H9 (cell line): ENCODE results near the gene SLC16A11. TPM values are rescaled to one million over a fixed set of nuclear protein-coding genes. Genes with fewer than 3 reads are reported as not detected.

Source experiments
- DNase-seq: peaks from one replicate; pipeline ENCODE4 v3.0.0-alpha.2; 2017
- H2AFZ ChIP-seq: one replicate; pipeline ENCODE4 v1.6.1; 2013; ENCODE audit warnings: mild to moderate bottlenecking, low read length, control low read depth, moderate library complexity
- H2AK5ac ChIP-seq: 2 replicates; pipeline ENCODE4 v1.6.1; 2013; ENCODE audit warnings: low read length, control low read depth, mixed read lengths; ENCODE audit not compliant: insufficient read length
- H2BK120ac ChIP-seq: one replicate; pipeline ENCODE4 v1.6.1; 2013; ENCODE audit warnings: low read depth, mild to moderate bottlenecking, low read length, control low read depth, inconsistent platforms; ENCODE audit not compliant: poor library complexity, severe bottlenecking
- H2BK12ac ChIP-seq: 2 replicates; pipeline ENCODE4 v1.6.1; 2013; ENCODE audit warnings: low read length, control low read depth, mixed read lengths, low read depth; ENCODE audit not compliant: insufficient read length
- H2BK15ac ChIP-seq: 2 replicates; pipeline ENCODE4 v1.6.1; 2013; ENCODE audit warnings: low read depth, low read length, control low read depth
- H2BK20ac ChIP-seq: one replicate; pipeline ENCODE4 v1.6.1; 2013; ENCODE audit warnings: low read depth, mild to moderate bottlenecking, low read length, control low read depth, inconsistent platforms; ENCODE audit not compliant: poor library complexity, severe bottlenecking
- H2BK5ac ChIP-seq: 2 replicates; pipeline ENCODE4 v1.6.1; 2013; ENCODE audit warnings: low read length, control low read depth, mixed read lengths; ENCODE audit not compliant: insufficient read length
- H3K14ac ChIP-seq: 2 replicates; pipeline ENCODE4 v1.6.1; 2013; ENCODE audit warnings: low read length, control low read depth; ENCODE audit not compliant: insufficient read depth
- H3K18ac ChIP-seq: 2 replicates; pipeline ENCODE4 v1.6.1; 2013; ENCODE audit warnings: low read depth, mild to moderate bottlenecking, mixed read lengths, low read length, control low read depth; ENCODE audit not compliant: insufficient read length
- H3K23ac ChIP-seq: 2 replicates; pipeline ENCODE4 v1.6.1; 2013; ENCODE audit warnings: low read length, control low read depth, mixed read lengths, low read depth; ENCODE audit not compliant: insufficient read length
- H3K23me2 ChIP-seq: 2 replicates; pipeline ENCODE4 v1.6.1; 2013; ENCODE audit warnings: low read depth, mild to moderate bottlenecking, mixed read lengths, low read length, control low read depth; ENCODE audit not compliant: insufficient read length, poor library complexity, severe bottlenecking
- H3K27ac ChIP-seq: 2 replicates; pipeline ENCODE4 v1.5.1; 2013; ENCODE audit warnings: low read length, control low read depth, mixed read lengths, low read depth; ENCODE audit not compliant: insufficient read length
- H3K27me3 ChIP-seq: 2 replicates; pipeline ENCODE4 v1.6.1; 2013; ENCODE audit warnings: low read length, control low read depth, inconsistent platforms; ENCODE audit not compliant: insufficient read depth
- H3K4ac ChIP-seq: 2 replicates; pipeline ENCODE4 v1.6.1; 2013; ENCODE audit warnings: low read depth, mild to moderate bottlenecking, control low read depth, inconsistent platforms, low read length, moderate library complexity
- H3K4me1 ChIP-seq: 2 replicates; pipeline ENCODE4 v1.6.1; 2013; ENCODE audit warnings: low read length, control low read depth, inconsistent platforms; ENCODE audit not compliant: insufficient read depth
- H3K4me2 ChIP-seq: 2 replicates; pipeline ENCODE4 v1.6.1; 2013; ENCODE audit warnings: low read length, control low read depth, mixed read lengths; ENCODE audit not compliant: insufficient read length, insufficient read depth
- H3K56ac ChIP-seq: 2 replicates; pipeline ENCODE4 v1.6.1; 2013; ENCODE audit warnings: low read depth, mild to moderate bottlenecking, mixed read lengths, low read length, control low read depth; ENCODE audit not compliant: insufficient read length
- H3K79me1 ChIP-seq: 2 replicates; pipeline ENCODE4 v1.6.1; 2013; ENCODE audit warnings: low read depth, mild to moderate bottlenecking, moderate library complexity, low read length, control low read depth, inconsistent platforms; ENCODE audit not compliant: insufficient read depth, poor library complexity, severe bottlenecking
- H3K79me2 ChIP-seq: 2 replicates; pipeline ENCODE4 v1.6.1; 2013; ENCODE audit warnings: low read length, control low read depth, inconsistent platforms; ENCODE audit not compliant: insufficient read depth
- H3K9ac ChIP-seq: 2 replicates; pipeline ENCODE4 v1.6.1; 2013; ENCODE audit warnings: low read length, control low read depth, mixed read lengths; ENCODE audit not compliant: insufficient read length; ENCODE audit errors: extremely low read depth
- H3K9me3 ChIP-seq: one replicate; pipeline ENCODE4 v1.6.1; 2013; ENCODE audit warnings: low read depth, low read length, inconsistent platforms; ENCODE audit not compliant: control insufficient read depth
- H3T11ph ChIP-seq: one replicate; pipeline ENCODE4 v1.6.1; 2013; ENCODE audit warnings: mild to moderate bottlenecking, low read length, control low read depth, inconsistent platforms
- H4K20me1 ChIP-seq: one replicate; pipeline ENCODE4 v1.6.1; 2013; ENCODE audit not compliant: control insufficient read depth, insufficient read length, insufficient read depth
- H4K5ac ChIP-seq: 2 replicates; pipeline ENCODE4 v1.6.1; 2013; ENCODE audit warnings: low read depth, mild to moderate bottlenecking, mixed read lengths, low read length, control low read depth; ENCODE audit not compliant: insufficient read length
- H4K8ac ChIP-seq: replicated peaks from 2 replicates; pipeline ENCODE4 v1.6.1; 2013; ENCODE audit warnings: low read length, control low read depth, mixed read lengths, low read depth; ENCODE audit not compliant: insufficient read length
- H4K91ac ChIP-seq: 2 replicates; pipeline ENCODE4 v1.6.1; 2013; ENCODE audit warnings: low read depth, mild to moderate bottlenecking, moderate library complexity, mixed read lengths, low read length, control low read depth; ENCODE audit not compliant: insufficient read length
- H3K27ac Mint-ChIP-seq, 3 experiments: 2 replicates in 2 of 3; 3 replicates in 1 of 3; pipeline ENCODE4 v1.8.0; 2020 to 2021; ENCODE audit warnings: mixed read lengths in 3 of 3, mild to moderate bottlenecking in 1 of 3, moderate library complexity in 1 of 3
- H3K27me3 Mint-ChIP-seq: 2 replicates; pipeline ENCODE4 v1.8.0; 2021; ENCODE audit warnings: low read depth, mild to moderate bottlenecking, moderate library complexity, mixed read lengths
- H3K36me3 Mint-ChIP-seq, 3 experiments: 2 replicates in 2 of 3; 3 replicates in 1 of 3; pipeline ENCODE4 v1.8.0; 2020 to 2021; ENCODE audit warnings: low read depth in 3 of 3, mixed read lengths in 3 of 3; ENCODE audit not compliant: insufficient read depth in 1 of 3
- H3K4me1 Mint-ChIP-seq, 2 experiments: 2 replicates each; pipeline ENCODE4 v1.8.0; 2020; ENCODE audit warnings: mixed read lengths in 2 of 2
- H3K4me3 Mint-ChIP-seq, 2 experiments: 2 replicates in 1 of 2; 3 replicates in 1 of 2; pipeline ENCODE4 v1.8.0; 2020 to 2021; ENCODE audit warnings: mild to moderate bottlenecking in 2 of 2, mixed read lengths in 2 of 2, moderate library complexity in 1 of 2
- H3K9me3 Mint-ChIP-seq, 2 experiments: 2 replicates in 1 of 2; 3 replicates in 1 of 2; pipeline ENCODE4 v1.8.0; 2020; ENCODE audit warnings: mild to moderate bottlenecking in 2 of 2, mixed read lengths in 2 of 2, moderate library complexity in 1 of 2
- CTCF ChIP-seq: fragments of 200-600 bp; sonication (generic); conservative IDR thresholded peaks from 3 replicates; pipeline ENCODE4 v1.8.0; 2021; ENCODE audit warnings: antibody characterized with exemption, mild to moderate bottlenecking
- WGBS: extraction: QIAGEN DNeasy Blood & Tissue Kit; methylation state at CpG from one replicate; pipeline ENCODE4 v1.1.7; 2013; ENCODE audit warnings: missing lambda C conversion rate, low lambda C conversion rate, mixed read lengths; ENCODE audit not compliant: insufficient read length; ENCODE audit errors: extremely low coverage; 5-methylcytosine and 5-hydroxymethylcytosine counted together
- total RNA-seq: library from RNA; stranded (reverse); gene quantifications from 2 replicates; pipeline ENCODE4 v1.2.1, GENCODE V29; 2021

Gene SLC16A11
- total RNA-seq, 1 experiment from 2014 or later = 0.13 TPM

GRCh38 chr17:7038025-7038862, 5.6 kb downstream of the SLC16A11 start:
- no peak overlapping the region for H3K27ac ChIP-seq
- H3K36me3 Mint-ChIP-seq = no peaks in the 10 kb centered on the region; a peak in 1 of 7 replicates
- no peaks in the 10 kb centered on the region for H3K9me3 ChIP-seq
- H3K4ac ChIP-seq = no peak overlapping the region
- no peak overlapping the region for H3K56ac ChIP-seq
- no peak overlapping the region for H2BK20ac ChIP-seq
- no peak overlapping the region for H4K91ac ChIP-seq
- H3K27ac Mint-ChIP-seq = peak overlapping the region in 1 of 3 experiments; percentile 44; a peak in 1 of 7 replicates
- TF ChIP-seq CTCF = peak; percentile 33; the same call in 1 of the 3 replicates
- H3K27me3 ChIP-seq = no peaks in the 10 kb centered on the region; the same call in 1 of the 2 replicates
- H3K4me3 Mint-ChIP-seq = peak overlapping the region in 1 of 2 experiments; percentile 59; a peak in 3 of 5 replicates
- peaks cover 26 to 34% of the 10 kb centered on the region in 2 experiments for H3K4me1 Mint-ChIP-seq
- no peak overlapping the region for H2BK120ac ChIP-seq
- no peak overlapping the region for H2AFZ ChIP-seq
- no peak overlapping the region for H3T11ph ChIP-seq
- no peak overlapping the region for H2BK15ac ChIP-seq
- peak; percentile 55 for DNase-seq
- H3K23me2 ChIP-seq = peaks cover 29% of the 10 kb centered on the region
- no peaks in the 10 kb centered on the region for H4K20me1 ChIP-seq
- no peak overlapping the region for H3K14ac ChIP-seq
- no peak overlapping the region for H3K4me2 ChIP-seq
- WGBS = no CpG with 5 or more reads among the region's 19 CpGs
- no peak overlapping the region for H3K9ac ChIP-seq
- no peak overlapping the region for H3K23ac ChIP-seq
- no peak overlapping the region for H4K8ac ChIP-seq
- H3K27me3 Mint-ChIP-seq = peaks cover 53% of the 10 kb centered on the region
- H2BK12ac ChIP-seq = no peak overlapping the region
- no peaks in the 10 kb centered on the region for H3K9me3 Mint-ChIP-seq
- H3K18ac ChIP-seq = no peak overlapping the region
- H2BK5ac ChIP-seq = no peak overlapping the region
- no peak overlapping the region for H2AK5ac ChIP-seq
- no peak overlapping the region for H4K5ac ChIP-seq
- no peaks in the 10 kb centered on the region for H3K79me2 ChIP-seq
- H3K79me1 ChIP-seq = no peaks in the 10 kb centered on the region
- no peaks in the 10 kb centered on the region; the same call in 1 of the 2 replicates for H3K4me1 ChIP-seq
